HAP-1 (cell line): ENCODE results near the gene EGLN1.
A peak's percentile ranks its signal among the peaks of the same experiment; 100 is the strongest.
"Not testable (repeated sequence)": the region's sequence is repeated elsewhere in the genome, so short reads cannot be mapped to it uniquely, and the experiment has no call there.

Experiments
- DNase-seq, 2 experiments: peaks; one replicate each; pipeline ENCODE4 v3.0.0-alpha.2; 2016 to 2020; ENCODE audit warnings: low spot score in 2 of 2
- H3K27me3 ChIP-seq: fragments of 250-450 bp; sonication (Bioruptor Pico); 2 replicates; pipeline ENCODE4 v1.5.1; 2020; ENCODE audit warnings: low read depth, mild to moderate bottlenecking, moderate library complexity
- H3K36me3 ChIP-seq: fragments of 250-450 bp; sonication (Bioruptor Pico); replicated peaks from 2 replicates; pipeline ENCODE4 v1.5.1; 2020; ENCODE audit warnings: mild to moderate bottlenecking
- H3K4me1 ChIP-seq: fragments of 250-450 bp; sonication (Bioruptor Pico); 2 replicates; pipeline ENCODE4 v1.5.1; 2020; ENCODE audit warnings: mild to moderate bottlenecking
- H3K4me3 ChIP-seq: fragments of 250-450 bp; sonication (Bioruptor Pico); 2 replicates; pipeline ENCODE4 v1.5.1; 2020; ENCODE audit warnings: mild to moderate bottlenecking, moderate library complexity
- H3K9me3 ChIP-seq: fragments of 250-450 bp; sonication (Bioruptor Pico); 2 replicates; pipeline ENCODE4 v1.5.1; 2020; ENCODE audit warnings: mild to moderate bottlenecking, moderate library complexity
- in situ Hi-C: fragments of 300-500 bp; cut with MboI; formaldehyde crosslinking; loops from 3 replicates; pipeline ENCODE4 v1.14.3; 2020; ENCODE audit warnings: low sequenced_read_pairs, inconsistent platforms, mixed read lengths

EGLN1 gene

DNA sequence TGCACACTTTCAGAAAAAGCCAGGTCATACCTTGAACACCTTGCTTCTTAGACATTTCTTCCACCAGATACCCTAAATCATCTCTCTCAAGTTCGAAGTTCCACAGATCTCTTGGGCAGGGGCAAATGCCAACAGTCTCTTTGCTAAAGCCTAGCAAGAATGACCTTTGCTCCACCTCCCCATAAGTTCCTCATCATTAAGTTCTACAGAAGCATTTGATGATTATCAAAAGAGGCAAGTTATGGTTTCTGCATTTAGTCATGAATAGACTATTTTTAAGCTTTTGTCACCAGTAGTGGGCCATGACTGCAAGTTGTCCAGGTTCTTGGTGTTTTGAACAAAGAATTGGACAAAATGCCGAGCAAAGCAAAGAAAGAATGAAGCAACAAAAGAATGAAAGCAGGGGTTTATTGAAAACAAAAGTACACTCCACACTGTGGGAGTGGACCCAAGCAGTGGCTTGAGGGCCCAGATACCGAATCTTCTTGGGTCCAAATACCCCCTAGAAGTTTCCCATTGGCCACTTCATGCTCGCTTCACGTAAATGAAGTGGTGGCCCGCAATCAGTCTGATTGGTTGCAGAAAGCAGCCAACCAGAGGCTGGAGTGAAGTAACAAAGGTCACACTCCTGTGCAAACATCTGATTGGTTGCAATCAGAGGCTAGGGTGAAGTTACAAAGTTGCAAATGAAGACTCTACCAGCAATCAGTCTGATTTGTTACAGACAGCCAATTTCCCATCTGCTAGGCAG, 9.8 kb upstream of the EGLN1 start:
- no peak for DNase-seq
- no peaks in the 10 kb centered on the region for H3K36me3 ChIP-seq
- no peaks in the 10 kb centered on the region for H3K27me3 ChIP-seq
- no peaks in the 10 kb centered on the region for H3K4me1 ChIP-seq
- no peaks in the 10 kb centered on the region for H3K9me3 ChIP-seq
- H3K4me3 ChIP-seq = no peak overlapping the region
- in situ Hi-C loops = no loop called here

DNA sequence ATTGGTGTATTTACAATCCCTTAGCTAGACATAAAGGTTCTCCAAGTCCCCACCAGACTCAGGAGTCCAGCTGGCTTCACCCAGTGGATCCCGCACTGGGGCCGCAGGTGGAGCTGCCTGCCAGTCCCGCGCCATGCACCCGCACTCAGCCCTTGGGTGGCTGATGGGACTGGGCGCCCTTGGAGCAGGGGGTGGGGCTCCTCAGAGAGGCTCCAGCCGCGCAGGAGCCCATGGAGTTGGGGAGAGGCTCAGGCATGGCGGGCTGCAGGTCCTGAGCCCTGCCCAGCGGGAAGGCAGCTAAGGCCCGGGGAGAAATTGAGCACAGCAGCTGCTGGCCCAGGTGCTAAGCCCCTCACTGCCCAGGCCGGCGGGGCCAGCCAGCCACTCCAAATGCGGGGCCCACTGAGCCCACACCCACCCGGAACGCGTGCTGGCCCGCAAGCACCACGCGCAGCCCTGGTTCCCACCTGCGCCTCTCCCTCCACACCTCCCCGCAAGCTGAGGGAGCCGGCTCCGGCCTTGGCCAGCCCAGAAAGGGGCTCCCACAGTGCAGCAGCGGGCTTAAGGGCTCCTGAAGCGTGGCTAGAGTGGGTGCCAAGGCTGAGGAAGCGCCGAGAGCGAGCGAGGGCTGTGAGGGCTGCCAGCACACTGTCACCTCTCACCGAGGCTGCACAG, 8.7 kb upstream of the EGLN1 start:
- H3K4me1 ChIP-seq, H3K4me3 ChIP-seq, H3K36me3 ChIP-seq, in situ Hi-C loops, H3K9me3 ChIP-seq, H3K27me3 ChIP-seq, DNase-seq: not testable (repeated sequence)

DNA sequence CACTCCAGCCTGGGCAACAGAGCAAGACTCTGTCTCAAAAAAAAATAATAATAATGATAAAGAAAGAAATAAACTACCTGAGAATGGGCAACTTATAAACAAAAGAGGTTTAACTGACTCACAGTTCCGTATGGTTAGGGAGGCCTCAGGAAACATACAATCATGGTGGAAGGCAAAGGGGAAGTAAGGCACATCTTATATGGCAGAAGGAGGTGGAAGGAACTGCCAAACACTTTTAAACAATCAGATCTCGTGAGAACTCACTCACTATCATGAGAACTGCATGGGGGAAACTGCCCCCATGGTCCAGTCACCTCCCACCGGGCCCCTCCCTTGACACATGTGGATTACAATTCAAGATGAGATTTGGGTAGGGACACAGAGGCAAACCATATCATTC, 6.3 kb upstream of the EGLN1 start:
- Histone ChIP-seq H3K27me3 (no peaks in the 10 kb centered on the region), H3K4me3 (no peak overlapping the region), H3K36me3 (no peaks in the 10 kb centered on the region), H3K4me1 (peaks cover 1% of the 10 kb centered on the region; the same call in 1 of the 2 replicates), H3K9me3 (no peaks in the 10 kb centered on the region)
- in situ Hi-C loops = no loop called here
- no peak for DNase-seq

DNA sequence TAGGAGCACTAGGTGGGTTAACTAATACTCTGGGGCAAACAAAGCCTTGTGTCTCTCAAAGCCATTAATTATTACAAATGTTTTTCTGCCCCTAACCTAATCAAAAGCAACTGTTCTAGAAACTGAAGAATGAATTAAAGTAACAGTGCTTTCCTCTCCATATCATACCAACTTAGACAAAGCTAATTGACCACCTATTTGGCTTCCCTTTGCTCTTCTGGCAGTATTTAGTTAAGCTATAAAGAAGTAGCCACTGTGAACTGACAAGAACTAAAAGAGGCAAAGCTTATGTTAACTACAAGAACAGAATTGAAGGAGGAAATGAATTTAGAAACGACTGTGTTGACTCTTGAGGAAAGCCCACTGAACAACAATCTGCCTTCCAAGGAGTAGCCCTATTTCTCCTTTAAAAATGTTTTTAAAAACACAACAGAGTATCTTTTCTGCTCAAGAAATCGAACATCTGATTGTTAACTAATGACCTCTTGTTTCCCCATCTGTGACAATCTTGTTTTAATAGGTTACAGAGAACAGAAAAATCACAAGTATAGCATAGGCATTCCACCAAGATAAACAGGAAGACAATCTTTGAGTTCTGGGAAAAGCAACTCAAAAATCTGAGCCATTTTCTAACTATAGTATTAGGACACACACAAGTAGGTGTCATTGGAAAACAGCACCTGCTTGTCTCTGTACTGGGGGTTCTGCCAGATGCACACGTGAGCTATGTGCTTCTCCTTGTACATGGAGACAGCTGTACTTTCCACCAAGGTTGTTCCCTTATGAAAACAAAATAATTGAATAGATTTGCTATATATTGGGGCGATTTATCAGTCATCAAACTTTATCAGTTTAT, 3.1 kb upstream of the EGLN1 start:
- in situ Hi-C loops = no loop called here
- H3K4me1 ChIP-seq = peaks cover 8% of the 10 kb centered on the region
- H3K9me3 ChIP-seq = no peaks in the 10 kb centered on the region
- H3K27me3 ChIP-seq = no peaks in the 10 kb centered on the region
- H3K36me3 ChIP-seq = no peaks in the 10 kb centered on the region
- no peak for DNase-seq
- H3K4me3 ChIP-seq = no peak overlapping the region

DNA sequence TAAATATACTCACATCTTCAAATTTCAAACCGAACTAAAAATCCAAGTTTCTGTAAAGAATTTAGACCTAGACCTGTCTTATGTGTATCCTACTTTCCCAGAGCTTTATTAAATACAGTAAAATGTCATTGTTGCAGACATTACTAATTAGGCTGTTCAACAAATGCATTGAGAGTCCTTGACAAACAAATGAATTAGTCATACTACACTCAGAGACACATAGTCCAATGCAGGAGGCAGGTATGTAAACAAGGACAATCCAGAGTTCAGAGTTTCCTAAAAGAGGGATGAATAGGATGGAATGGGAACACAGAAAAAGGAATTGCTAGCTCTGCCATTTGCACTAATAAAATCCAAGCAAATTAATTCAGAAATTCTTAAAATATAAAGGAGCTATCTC, 1.6 kb upstream of the EGLN1 start:
- no peak for DNase-seq
- Histone ChIP-seq H3K4me1 (peaks cover 11% of the 10 kb centered on the region), H3K27me3 (no peaks in the 10 kb centered on the region), H3K36me3 (no peaks in the 10 kb centered on the region), H3K9me3 (no peaks in the 10 kb centered on the region), H3K4me3 (no peak overlapping the region)
- in situ Hi-C loops = no loop called here

DNA sequence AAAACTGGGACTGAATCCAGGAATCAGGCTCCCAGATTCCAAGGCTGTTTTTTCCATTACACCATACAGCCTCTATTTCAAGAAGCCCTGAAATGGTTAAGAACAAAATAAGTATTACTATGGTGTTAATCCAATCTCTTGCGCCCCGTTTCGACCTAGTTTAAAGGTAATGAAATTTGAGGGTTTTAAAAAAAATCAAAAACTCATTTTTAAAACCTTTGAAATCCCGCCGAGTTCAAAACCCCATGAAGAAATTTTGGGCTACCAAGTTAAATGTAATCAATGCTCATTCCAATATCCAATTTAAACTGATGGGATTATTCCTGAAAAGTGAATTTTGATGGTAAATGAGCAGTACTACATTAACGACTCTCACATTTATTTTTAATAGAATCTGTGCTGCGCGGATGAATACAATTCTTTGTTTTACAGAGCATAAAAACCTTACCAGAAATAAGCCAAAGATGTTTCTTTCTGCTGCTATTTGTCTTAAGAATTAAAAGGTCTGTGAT, 767 bp upstream of the EGLN1 start:
- in situ Hi-C loops = no loop called here
- H3K9me3 ChIP-seq = no peaks in the 10 kb centered on the region
- no peaks in the 10 kb centered on the region for H3K36me3 ChIP-seq
- no peak for DNase-seq
- no peaks in the 10 kb centered on the region for H3K27me3 ChIP-seq
- H3K4me3 ChIP-seq = peak overlapping the region; percentile 62
- peaks cover 18% of the 10 kb centered on the region for H3K4me1 ChIP-seq

DNA sequence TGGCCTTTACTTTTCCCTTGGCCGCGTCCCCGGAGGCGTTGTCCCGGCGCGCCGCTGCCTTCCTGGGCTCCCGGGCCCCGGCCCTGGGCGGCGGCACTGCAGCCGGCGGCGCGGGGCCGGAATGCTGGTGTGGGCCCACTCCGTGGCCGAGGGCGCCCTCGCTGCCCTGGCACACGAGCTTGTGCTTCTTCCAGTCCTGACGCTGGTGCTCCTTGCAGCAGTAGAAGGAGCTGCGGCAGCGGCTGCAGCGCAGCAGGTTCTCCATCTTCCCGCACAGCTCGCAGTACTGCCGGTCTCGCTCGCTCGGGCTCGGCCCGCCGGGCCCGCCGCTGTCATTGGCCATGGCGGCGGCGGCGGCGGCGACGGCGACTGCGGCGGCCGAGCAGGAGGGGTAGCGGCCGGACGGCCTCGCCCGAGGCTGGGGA, 529 bp downstream of the EGLN1 start:
- DNase-seq = peak in 1 of 2 experiments; percentile 48
- peak overlapping the region; percentile 62 for H3K4me3 ChIP-seq
- no peaks in the 10 kb centered on the region for H3K9me3 ChIP-seq
- peaks cover 28% of the 10 kb centered on the region for H3K4me1 ChIP-seq
- in situ Hi-C loops = no loop called here
- H3K27me3 ChIP-seq = no peaks in the 10 kb centered on the region
- H3K36me3 ChIP-seq = no peaks in the 10 kb centered on the region

DNA sequence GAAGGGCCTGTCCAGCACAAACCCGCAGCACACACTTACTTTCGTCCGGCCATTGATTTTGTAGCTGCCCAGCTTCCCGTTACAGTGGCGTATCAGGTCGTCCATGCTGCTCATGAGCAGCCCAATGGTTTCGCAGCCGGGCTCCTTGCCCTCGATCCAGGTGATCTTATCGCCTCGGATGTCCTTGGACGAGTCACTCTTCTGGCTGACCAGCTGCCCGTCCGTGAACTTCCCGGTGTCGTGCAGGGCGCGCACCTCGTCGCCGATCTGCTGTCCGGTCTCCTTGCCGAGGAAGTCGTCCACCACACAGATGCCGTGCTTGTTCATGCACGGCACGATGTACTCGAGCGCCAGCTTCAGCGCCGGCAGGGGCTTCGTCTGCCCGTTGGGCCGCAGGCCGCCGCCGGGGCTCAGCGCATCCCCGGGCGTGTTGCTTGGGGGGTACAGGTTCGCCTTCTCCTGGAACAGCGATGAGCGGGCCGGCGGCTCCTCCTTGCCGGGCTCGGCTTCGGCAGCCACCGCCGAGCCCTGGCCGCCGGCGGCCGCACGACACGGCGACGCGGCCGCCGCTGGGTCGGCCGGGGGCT, 1.0 kb downstream of the EGLN1 start:
- no peaks in the 10 kb centered on the region for H3K27me3 ChIP-seq
- in situ Hi-C loops = no loop called here
- peak overlapping the region; percentile 62 for H3K4me3 ChIP-seq
- H3K4me1 ChIP-seq = peaks cover 28% of the 10 kb centered on the region
- no peaks in the 10 kb centered on the region for H3K36me3 ChIP-seq
- no peaks in the 10 kb centered on the region for H3K9me3 ChIP-seq
- peak in 1 of 2 experiments; percentile 50 for DNase-seq

DNA sequence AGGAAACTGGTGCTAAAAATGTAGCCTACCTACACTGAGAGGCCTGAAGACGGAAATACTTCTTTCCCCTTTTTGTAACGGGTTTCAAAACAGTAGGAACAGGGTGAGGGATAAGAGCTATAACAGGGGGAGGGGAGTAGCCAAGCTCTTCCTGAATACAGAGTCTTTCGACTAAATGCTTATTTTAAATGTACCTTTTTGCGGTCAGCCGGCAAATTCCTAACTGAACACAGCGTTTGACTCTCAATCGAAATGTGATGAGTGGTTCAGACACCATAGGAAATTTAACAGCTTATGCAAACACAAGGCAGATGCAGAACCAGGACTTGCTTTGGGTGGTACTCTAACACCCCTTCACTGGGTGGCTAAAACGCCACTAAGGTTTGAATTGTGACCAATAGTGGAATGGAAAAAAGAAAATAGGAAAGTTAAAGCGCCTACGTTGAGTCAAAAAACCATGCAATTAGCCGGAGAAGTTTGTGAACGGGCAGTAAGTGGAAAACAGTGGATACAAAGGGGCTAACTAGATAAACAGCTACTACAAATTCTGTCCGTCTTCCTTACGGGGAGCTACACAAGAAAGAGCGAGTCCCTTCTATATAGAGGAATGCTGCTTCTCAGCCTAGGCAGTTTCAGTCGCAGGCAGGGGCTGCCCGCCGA, 1.7 kb downstream of the EGLN1 start:
- no peaks in the 10 kb centered on the region for H3K27me3 ChIP-seq
- peaks cover 28% of the 10 kb centered on the region for H3K4me1 ChIP-seq
- DNase-seq = peak; percentile 18 to 35
- no peaks in the 10 kb centered on the region for H3K36me3 ChIP-seq
- in situ Hi-C loops = no loop called here
- H3K9me3 ChIP-seq = no peaks in the 10 kb centered on the region
- H3K4me3 ChIP-seq = peak overlapping the region; percentile 62

DNA sequence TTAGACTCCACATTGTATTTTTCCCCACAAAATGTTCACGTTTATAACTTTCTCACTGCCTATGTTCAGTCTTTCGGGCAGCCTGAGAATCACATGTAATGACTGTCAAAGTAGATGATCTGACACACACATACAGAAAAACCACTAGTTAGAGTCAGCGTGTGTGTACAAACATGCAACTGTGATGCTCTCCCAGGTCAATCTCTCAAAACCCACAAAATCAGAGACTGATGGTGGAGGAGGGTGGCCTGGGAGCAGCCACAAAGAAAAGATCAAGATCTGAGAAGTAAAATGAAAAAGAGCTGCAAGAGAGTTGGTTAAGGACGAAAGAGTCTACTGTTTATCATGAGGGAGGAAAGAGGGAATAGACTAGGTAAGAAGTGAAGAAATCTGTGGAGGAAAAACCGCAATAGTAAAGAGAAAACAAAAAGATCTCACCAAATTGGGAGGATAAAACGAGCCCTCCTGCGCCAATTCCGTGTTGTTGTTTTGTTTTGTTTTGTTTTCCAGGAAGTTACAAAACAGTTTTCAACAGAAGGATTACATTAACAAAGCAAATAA, 2.3 kb downstream of the EGLN1 start:
- Histone ChIP-seq H3K36me3 (no peaks in the 10 kb centered on the region), H3K9me3 (no peaks in the 10 kb centered on the region), H3K4me3 (peak overlapping the region; percentile 62), H3K4me1 (peaks cover 28% of the 10 kb centered on the region), H3K27me3 (no peaks in the 10 kb centered on the region)
- in situ Hi-C loops = no loop called here
- DNase-seq = no peak

DNA sequence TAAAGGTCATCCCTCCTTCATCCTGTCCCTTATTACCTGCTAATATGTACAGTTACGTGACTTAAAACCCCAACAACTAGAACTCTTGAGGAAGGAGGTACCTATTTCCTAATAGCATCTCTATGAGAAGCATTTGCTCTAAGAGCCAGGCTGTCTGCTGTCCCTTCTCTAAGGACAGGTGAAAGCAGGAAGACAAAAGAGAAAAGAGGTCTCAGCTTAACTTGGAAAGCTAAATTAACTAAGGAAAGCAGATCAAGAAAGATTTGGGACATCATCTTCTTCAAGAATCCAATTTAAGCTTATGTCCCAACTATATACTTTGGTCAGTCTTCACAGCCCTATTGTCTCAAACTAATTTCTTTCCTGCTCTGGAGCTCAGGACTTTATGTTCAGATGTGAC, 2.9 kb downstream of the EGLN1 start:
- Histone ChIP-seq H3K27me3 (no peaks in the 10 kb centered on the region), H3K4me1 (peaks cover 28% of the 10 kb centered on the region), H3K36me3 (no peaks in the 10 kb centered on the region), H3K4me3 (peak overlapping the region; percentile 62), H3K9me3 (no peaks in the 10 kb centered on the region)
- in situ Hi-C loops = no loop called here
- no peak for DNase-seq

DNA sequence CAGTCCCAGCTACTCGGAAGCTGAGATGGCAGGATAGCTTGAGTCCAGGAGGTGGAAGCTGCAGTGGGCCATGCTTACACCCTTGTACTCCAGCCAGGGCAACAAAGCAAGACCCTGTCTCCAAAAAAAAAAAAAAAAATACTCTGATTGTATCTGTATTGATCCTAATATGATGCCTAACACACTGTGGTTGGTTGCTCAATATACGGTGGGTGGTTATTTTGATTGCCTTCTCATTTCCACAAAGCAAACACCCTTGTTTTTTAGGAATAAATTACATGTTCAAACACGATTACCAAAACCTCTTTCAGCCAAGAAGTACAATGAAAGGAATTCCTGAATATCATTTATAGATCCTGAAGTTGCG, 3.4 kb downstream of the EGLN1 start:
- H3K9me3 ChIP-seq = no peaks in the 10 kb centered on the region
- H3K4me3 ChIP-seq = peak overlapping the region; percentile 62
- H3K4me1 ChIP-seq = peaks cover 28% of the 10 kb centered on the region
- no peaks in the 10 kb centered on the region for H3K27me3 ChIP-seq
- H3K36me3 ChIP-seq = no peaks in the 10 kb centered on the region
- in situ Hi-C loops = no loop called here
- no peak for DNase-seq
